GM12892 (cell line): Measurements from ENCODE around the gene ATP6V0A1.
"Not testable (repeated sequence)": the region's sequence is repeated elsewhere in the genome, so short reads cannot be mapped to it uniquely, and the experiment has no call there.

ENCODE experiments used
- DNase-seq: peaks from one replicate; pipeline ENCODE4 v3.0.0; 2011; ENCODE audit not compliant: insufficient read length
- FAIRE-seq: peaks from 2 replicates; lab custom pipeline; 2011; peaks lifted over from hg19 to GRCh38; lab: Jason Lieb, UNC
- POLR2A ChIP-seq: IDR thresholded peaks from 2 replicates; pipeline ENCODE4 v1.6.1; 2011; ENCODE audit warnings: low read depth, low read length, control low read depth
- POLR2AphosphoS5 ChIP-seq: IDR thresholded peaks from 2 replicates; pipeline ENCODE4 v1.6.1; 2011; ENCODE audit warnings: low read depth, low read length, control low read depth
- TAF1 ChIP-seq: IDR thresholded peaks from 2 replicates; pipeline ENCODE4 v1.6.1; 2011; ENCODE audit warnings: low read depth, mild to moderate bottlenecking, control low read depth, low read length, borderline replicate concordance

The ATP6V0A1 gene

GRCh38 chr17:42467889-42468288 is 9.2 kb downstream of the ATP6V0A1 start:
- TF ChIP-seq POLR2AphosphoS5 (no peak), POLR2A (no peak), TAF1 (no peak)
- FAIRE-seq (no peak), DNase-seq (no peak)

GRCh38 chr17:42472709-42473521 is 14.2 kb downstream of the ATP6V0A1 start:
- DNase-seq (no peak), FAIRE-seq (no peak)
- TF ChIP-seq POLR2A: no peak
- no peak for TF ChIP-seq TAF1
- TF ChIP-seq POLR2AphosphoS5: no peak

GRCh38 chr17:42474276-42474675 is 15.6 kb downstream of the ATP6V0A1 start:
- FAIRE-seq (no peak), DNase-seq (no peak)
- TF ChIP-seq TAF1: no peak
- TF ChIP-seq POLR2A: no peak
- TF ChIP-seq POLR2AphosphoS5: no peak

- TF ChIP-seq POLR2A (no peak), POLR2AphosphoS5 (no peak), TAF1 (no peak)
- no peak for DNase-seq
- no peak for FAIRE-seq
These were observed 16.4 kb downstream of the ATP6V0A1 start for GRCh38 chr17:42475121-42475520.

- TF ChIP-seq TAF1: no peak
- no peak for TF ChIP-seq POLR2A
- TF ChIP-seq POLR2AphosphoS5: no peak
- FAIRE-seq (no peak), DNase-seq (no peak)
These were observed 17.2 kb downstream of the ATP6V0A1 start for GRCh38 chr17:42475835-42476234.

- TF ChIP-seq POLR2A (no peak), POLR2AphosphoS5 (no peak), TAF1 (no peak)
- no peak for FAIRE-seq
- DNase-seq: no peak
These were observed 17.7 kb downstream of the ATP6V0A1 start for GRCh38 chr17:42476411-42476810.

- DNase-seq (no peak), FAIRE-seq (no peak)
- no peak for TF ChIP-seq POLR2A
- TF ChIP-seq POLR2AphosphoS5: no peak
- TF ChIP-seq TAF1: no peak
These were observed 18.5 kb downstream of the ATP6V0A1 start for GRCh38 chr17:42477173-42477572.

- FAIRE-seq, DNase-seq: not testable (repeated sequence)
These were observed 19.1 kb downstream of the ATP6V0A1 start for GRCh38 chr17:42477824-42478223.

GRCh38 chr17:42484304-42484703 is 25.6 kb downstream of the ATP6V0A1 start:
- DNase-seq (no peak), FAIRE-seq (no peak)
- TF ChIP-seq POLR2A (no peak), TAF1 (no peak), POLR2AphosphoS5 (no peak)

GRCh38 chr17:42485680-42486079 is 27.0 kb downstream of the ATP6V0A1 start:
- FAIRE-seq (no peak), DNase-seq (no peak)
- TF ChIP-seq TAF1: no peak
- no peak for TF ChIP-seq POLR2A
- TF ChIP-seq POLR2AphosphoS5: no peak

- FAIRE-seq (no peak), DNase-seq (no peak)
- TF ChIP-seq POLR2AphosphoS5 (no peak), TAF1 (no peak), POLR2A (no peak)
These were observed 29.4 kb downstream of the ATP6V0A1 start for GRCh38 chr17:42488032-42488431.

- no peak for TF ChIP-seq TAF1
- no peak for TF ChIP-seq POLR2AphosphoS5
- no peak for TF ChIP-seq POLR2A
- DNase-seq (no peak), FAIRE-seq (no peak)
These were observed 34.6 kb downstream of the ATP6V0A1 start for GRCh38 chr17:42493319-42493718.
